HG03354 (cell line): ENCODE results near the gene CTBP2.
"Not testable (repeated sequence)": the region's sequence is repeated elsewhere in the genome, so short reads cannot be mapped to it uniquely, and the experiment has no call there.

ENCODE experiments used
- ATAC-seq: cut with Tn5 transposase; IDR thresholded peaks from one replicate; pipeline ENCODE4 v1.9.1; 2021; ENCODE audit warnings: mild to moderate bottlenecking; ENCODE audit not compliant: unreplicated experiment, poor library complexity, severe bottlenecking

The CTBP2 gene

GRCh38 chr10:125160856-125161706 is 718 bp upstream of the CTBP2 start:
- peak; percentile 38 for ATAC-seq

DNA sequence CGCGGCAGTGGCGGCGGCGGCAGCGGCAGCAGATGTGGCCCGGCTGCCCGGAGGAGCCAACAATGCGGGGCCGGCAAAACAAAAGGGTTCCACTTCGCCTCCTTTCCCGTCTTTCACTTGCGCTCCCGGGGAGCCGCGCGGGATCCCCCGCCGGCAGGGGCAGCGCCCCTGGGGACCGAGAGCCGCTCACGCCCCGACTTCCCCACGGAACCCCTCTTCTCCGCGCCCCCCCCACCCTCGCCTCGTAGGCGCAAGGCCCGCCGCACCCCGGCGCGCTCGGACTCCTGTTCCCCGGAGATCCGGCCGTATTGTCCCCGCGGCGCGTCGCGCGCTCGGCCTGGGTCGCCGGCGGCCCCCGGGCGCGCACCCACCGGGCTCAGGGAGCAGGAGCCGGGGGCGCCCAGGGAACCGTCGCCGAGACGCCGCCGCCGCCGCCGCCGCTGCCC is 854 bp downstream of the CTBP2 start:
- peak; percentile 21 for ATAC-seq

DNA sequence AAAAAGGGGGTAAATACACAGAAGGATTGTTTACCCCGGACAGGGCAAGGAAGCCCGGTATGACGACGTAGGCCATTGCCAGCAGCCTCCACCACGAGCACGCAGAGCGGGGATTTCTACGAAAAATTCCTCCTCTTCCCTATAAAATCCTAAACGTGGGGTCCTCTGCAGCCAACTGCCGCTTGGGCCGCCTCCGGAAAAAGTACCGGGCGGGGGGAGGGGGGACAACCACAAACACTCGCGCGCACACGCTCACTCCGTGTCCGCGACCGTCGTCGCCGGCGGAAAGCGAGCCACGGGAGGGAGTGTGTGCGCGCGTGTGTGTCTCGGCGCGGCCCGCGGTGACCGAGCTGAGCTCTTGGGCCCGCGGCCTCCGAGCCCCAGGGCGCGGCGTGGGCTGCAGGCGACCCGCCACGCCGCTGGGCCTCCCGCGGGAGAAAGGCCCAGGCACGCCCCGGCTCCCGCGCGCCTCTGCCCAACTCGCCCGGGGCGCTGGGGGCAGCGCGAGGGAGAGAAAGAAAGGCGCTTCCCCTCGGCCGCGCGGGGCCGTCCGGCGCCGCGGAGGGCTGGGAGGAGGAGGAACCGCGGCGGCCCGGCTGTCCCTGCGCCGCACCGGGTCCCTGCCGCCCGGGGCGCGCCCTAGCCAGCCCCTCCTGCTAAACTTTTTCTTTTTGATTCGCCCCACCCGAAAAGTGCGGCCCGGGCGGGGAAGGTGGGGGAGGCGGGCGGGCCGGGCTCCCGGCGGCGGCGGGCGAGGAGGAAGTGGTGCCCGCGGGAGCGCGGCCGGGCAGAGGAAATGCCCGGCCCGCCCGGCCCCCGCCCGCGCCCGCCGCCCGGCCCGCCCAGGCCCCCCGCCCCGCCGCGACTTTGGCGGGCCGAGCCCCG is 1.5 kb downstream of the CTBP2 start:
- ATAC-seq: peak; percentile 44

DNA sequence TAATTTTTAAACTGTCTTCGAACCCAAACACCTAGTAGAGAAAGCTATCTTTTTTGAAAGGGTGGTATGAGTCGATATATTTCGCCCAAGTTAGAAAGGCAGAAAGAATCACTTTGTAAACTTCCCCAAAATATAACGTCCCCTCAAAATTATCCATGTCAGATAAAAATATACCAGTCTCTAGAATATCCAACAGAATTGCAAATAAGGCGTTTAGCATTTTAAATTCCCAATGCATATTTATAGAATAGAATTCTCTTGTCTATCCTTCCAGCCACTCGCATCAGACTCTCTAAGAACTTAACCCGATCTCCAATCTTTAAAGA is 2.1 kb downstream of the CTBP2 start:
- ATAC-seq: no peak

GRCh38 chr10:125157505-125157904 is 2.9 kb downstream of the CTBP2 start:
- ATAC-seq: no peak

- no peak for ATAC-seq
Measured at GRCh38 chr10:125156739-125157480, 3.5 kb downstream of the CTBP2 start.

DNA sequence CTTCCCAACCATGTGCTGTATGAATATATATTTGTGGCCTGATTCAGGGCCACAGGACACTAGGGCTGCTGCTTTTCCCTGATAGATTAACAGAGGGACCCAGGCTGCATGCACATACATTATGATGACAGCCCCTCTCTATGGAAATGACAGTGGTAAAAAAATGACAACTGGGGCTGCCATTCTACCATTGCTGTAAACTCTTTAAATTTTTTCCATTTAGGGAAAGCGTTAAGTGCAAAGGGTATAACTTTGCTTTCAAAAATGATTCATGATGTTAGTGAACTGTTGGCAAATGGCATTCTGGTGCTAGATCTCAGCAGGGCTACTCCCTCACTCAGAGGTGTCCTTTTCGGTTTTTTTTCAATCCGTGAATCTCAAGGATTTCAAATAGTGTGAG is 4.2 kb downstream of the CTBP2 start:
- ATAC-seq: no peak

DNA sequence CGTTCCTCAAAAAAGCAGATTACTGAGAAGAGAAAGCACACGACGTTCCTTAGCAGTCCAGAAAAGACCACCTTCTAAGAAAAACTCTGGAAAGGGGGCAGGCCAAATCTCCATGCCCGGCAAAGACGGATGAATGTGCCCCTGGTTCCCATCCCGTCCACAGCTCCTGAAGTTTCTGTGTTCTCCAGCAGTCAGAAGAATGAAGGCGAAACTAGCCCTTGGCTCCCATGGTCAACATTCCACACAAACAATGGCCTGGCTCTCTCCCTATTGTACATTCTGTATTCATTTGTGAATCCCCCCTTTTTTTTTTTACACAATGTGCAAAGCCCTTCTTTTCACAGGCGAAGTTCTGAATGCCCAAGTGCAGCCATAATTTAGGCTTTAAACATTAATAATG is 5.3 kb downstream of the CTBP2 start:
- no peak for ATAC-seq

- no peak for ATAC-seq
Measured at GRCh38 chr10:125154529-125154928, 5.8 kb downstream of the CTBP2 start.

DNA sequence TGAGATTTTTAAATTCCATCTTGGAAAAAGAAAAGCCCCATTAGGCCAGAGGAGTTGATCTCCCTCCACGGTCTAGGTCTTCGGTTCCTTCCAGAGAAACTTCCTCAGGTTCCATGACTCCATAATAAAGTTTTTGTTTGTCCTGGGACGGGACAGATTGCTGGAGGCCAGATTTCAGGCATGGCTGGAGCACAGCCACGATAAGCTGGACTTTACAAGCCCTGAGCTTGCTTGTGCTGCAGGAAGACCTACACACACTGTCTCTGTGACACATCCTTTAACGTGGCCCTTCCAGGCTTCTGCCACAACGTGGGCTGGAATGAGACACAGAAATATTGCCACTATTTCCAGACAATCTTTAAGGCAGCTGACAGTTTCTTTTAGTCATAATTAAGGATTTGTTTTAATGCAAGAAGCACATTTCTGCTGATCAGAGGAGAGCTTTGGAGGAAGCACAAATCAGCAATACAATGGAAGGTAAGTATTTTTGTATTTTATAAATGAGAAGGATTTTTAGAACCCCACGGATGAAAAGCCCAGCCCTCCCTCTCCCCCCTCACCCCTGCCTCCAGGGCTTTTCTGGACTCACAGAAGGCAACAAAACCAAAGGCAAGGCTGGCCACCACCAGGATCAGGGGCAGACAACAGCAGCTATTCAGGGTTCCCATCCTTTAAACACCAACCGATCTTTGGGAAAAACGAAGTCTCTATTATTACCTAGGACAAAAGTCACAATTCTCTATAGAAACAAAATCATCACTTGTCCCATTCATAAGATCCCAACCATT is 6.5 kb downstream of the CTBP2 start:
- no peak for ATAC-seq

DNA sequence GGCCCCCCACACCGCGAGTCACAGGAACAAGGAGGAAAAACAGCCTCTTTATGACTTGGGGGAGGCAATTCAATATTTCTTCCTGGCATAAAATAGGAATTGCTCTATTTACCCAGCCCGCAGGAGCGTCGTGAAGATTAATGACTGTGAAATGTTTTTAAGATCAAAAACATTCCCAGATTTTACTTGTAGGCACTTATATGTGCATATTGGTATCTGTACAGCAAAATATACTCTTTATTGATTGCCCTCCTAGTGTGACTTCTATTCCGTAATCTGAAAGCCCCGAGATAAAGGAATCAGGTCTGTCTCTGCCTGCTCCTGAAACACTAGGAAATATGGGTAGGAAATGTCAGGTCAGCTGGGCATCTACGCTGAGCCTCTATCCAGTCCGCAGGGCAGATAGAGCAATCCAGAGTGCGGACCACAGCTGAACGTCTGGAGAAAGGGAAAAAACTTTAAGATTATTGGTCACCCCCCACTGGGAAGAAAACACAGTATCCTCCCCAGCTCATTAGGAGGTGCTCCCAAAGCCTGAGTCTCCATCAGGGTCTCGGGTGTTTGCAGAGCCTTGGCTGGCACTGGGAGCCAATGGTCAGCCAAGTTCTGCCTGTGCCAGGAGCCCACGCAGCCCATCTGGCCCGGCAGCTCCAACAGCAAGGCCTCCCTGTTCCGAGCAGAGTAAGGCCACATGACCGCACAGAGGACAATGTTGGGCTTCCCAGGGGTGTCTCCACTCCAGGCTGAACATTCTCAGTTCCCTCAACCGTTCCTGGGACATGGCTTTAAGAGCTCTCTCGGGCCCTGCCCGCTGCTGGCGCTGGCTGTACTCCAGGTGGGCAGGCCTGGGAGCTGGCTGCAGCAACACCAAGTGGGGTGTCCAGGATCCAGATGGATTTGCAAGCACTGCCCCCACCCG is 7.7 kb downstream of the CTBP2 start:
- ATAC-seq: no peak

GRCh38 chr10:125151553-125152449 is 8.6 kb downstream of the CTBP2 start:
- no peak for ATAC-seq

DNA sequence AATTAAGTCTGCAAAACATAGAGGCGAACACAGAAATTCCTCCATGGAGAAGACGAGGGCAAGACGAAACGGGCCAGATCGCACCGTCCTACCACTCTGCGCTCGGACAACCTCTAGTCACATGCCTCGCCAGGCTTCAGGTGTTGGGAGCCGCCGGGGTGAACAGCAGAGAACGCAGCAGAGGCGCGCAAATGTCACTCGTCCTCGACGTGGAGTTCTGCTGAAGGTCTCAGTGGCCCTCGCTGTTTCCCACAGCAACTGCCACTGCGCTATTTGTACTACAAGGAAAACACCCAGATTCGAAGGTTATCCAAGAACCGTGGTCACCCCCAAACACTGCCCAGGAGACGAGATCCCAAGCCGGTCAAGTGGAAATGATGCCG is 9.2 kb downstream of the CTBP2 start:
- ATAC-seq: no peak

GRCh38 chr10:125150376-125151083 is 9.8 kb downstream of the CTBP2 start:
- not testable (repeated sequence) for ATAC-seq

- no peak for ATAC-seq
Measured at GRCh38 chr10:125149680-125150047, 10.7 kb downstream of the CTBP2 start.

DNA sequence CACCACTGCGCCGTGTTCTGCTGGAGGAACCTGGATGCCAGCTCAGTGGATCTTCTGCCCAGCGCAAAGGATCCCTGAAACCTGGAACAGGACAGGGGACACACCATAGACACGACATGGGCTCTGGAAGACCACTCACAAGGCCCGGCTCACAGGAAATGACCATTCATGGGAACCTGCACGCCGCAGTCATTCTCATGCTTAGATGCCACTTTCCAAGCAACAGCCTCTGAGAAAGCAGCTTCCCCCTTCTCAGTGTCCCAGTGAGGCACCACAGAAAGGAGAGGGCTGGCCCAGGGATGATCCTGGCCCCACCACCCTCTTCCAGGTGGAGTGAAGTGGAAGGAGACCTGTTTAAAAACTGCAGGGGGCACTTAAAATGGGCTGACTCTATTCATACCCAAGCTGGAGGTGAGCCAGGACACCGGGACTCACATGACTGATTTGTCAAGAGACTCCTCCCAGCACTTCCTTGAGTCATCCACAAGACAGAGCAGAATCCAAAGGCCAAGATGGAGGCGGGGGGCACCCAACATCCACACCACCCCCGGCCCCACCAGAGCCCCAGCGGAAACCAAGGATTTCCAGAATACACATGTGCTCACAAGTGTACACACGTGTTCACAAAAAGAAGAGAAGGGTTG is 11.2 kb downstream of the CTBP2 start:
- no peak for ATAC-seq

DNA sequence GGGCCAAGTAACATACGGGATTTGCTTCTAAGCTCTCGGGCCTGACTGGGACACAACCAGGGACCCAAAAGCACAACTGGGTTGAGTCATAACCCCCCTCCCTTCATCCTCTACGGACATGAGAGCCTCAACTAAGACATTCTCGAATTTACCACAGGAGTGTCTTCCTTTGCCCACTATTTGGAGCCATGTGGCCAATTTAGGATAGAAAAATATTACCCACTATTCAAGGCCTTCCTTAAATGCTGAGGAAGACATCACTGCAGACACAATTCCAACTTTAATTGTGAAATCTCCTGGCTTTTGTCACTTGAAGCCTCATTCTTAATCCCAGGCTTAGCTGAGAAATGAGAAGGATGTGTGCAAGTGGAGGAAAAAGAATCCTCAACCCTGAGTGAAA is 11.8 kb downstream of the CTBP2 start:
- ATAC-seq: no peak
